Measurements from ENCODE around the gene NCOA5. TPM values are rescaled to one million over a fixed set of nuclear protein-coding genes. Genes with fewer than 3 reads are reported as not detected.

Gene NCOA5
- total RNA-seq, 1 experiment from 2014 or later = 26.9 TPM

- CTCF ChIA-PET = interaction anchor here (0.6 kb wide), 1 partner anchor 112 kb away, joined by 6 read pairs; no protein-coding TSS in a partner anchor
- intact Hi-C loops (cut with micrococcal nuclease) = loop anchor here (10.0 kb wide), 2 partner anchors 154 to 414 kb away; no protein-coding TSS in a partner anchor
These were observed 69.2 kb downstream of the NCOA5 start for GRCh38 chr20:46020555-46020954.

GRCh38 chr20:46018611-46019010 lies 71.2 kb downstream of the NCOA5 start:
- BruUV-seq (replicated peaks) = no TSS peak
- H3K9me2 ChIP-seq (replicated peaks; ENCODE audit: low read length) = no peaks in the 10 kb centered on the region
- H3F3A ChIP-seq (ENCODE audit: low read length, unreplicated experiment) = no peaks in the 10 kb centered on the region
- POLR2A ChIA-PET (ENCODE audit: unreplicated experiment) = no interaction called here
- H3K9me3 ChIP-seq (ENCODE audit: low read length) = no peaks in the 10 kb centered on the region
- intact Hi-C loops (cut with micrococcal nuclease) = no loop called here
- peaks cover 9% of the 10 kb centered on the region; the same call in 1 of the 2 replicates for H3K4me1 ChIP-seq (ENCODE audit: insufficient read depth, low read length)
- H3K4me2 ChIP-seq (ENCODE audit: low read length) = no peak overlapping the region
- H3K36me3 ChIP-seq (ENCODE audit: low read depth, low read length) = no peaks in the 10 kb centered on the region
- CTCF ChIA-PET = no interaction called here
- ATAC-seq (no peak), DNase-seq (no peak)
- H3K79me2 ChIP-seq (ENCODE audit: low read length) = no peaks in the 10 kb centered on the region
- H3K9ac ChIP-seq (ENCODE audit: low read length) = no peak overlapping the region
- no peaks in the 10 kb centered on the region for H3K27me3 ChIP-seq (ENCODE audit: low read length)
- no peak for TF ChIP-seq EZH2 (IDR thresholded peaks at IDR 0.05; ENCODE audit: low read length, unreplicated experiment)
- TF ChIP-seq EZH2phosphoT487 (IDR thresholded peaks at IDR 0.05; ENCODE audit: borderline replicate concordance, low read length) = no peak
- TF ChIP-seq CTCF (conservative IDR thresholded peaks at IDR 0.05; ENCODE audit: low read depth, low read length) = no peak
- no peaks in the 10 kb centered on the region for H4K20me1 ChIP-seq (ENCODE audit: low read length)
- H3K4me3 ChIP-seq (ENCODE audit: low read length) = no peak overlapping the region
- H3K27ac ChIP-seq (ENCODE audit: low read length) = no peak overlapping the region
- no peak overlapping the region for H2AFZ ChIP-seq (ENCODE audit: low read length)

More at GRCh38 chr20:46020555-46020954, 69.2 kb downstream of the NCOA5 start:
- Histone ChIP-seq H3K27me3 (ENCODE audit: low read length) (no peaks in the 10 kb centered on the region), H3K4me3 (ENCODE audit: low read length) (no peak overlapping the region), H3K27ac (ENCODE audit: low read length) (no peak overlapping the region), H3K36me3 (ENCODE audit: low read depth, low read length) (no peaks in the 10 kb centered on the region), H4K20me1 (ENCODE audit: low read length) (no peaks in the 10 kb centered on the region), H3K4me1 (ENCODE audit: insufficient read depth, low read length) (peaks cover 8% of the 10 kb centered on the region; the same call in 1 of the 2 replicates), H3K9me3 (ENCODE audit: low read length) (no peaks in the 10 kb centered on the region), H3F3A (ENCODE audit: low read length, unreplicated experiment) (no peaks in the 10 kb centered on the region), H3K4me2 (ENCODE audit: low read length) (no peak overlapping the region), H3K9me2 (replicated peaks; ENCODE audit: low read length) (no peaks in the 10 kb centered on the region), H3K9ac (ENCODE audit: low read length) (no peak overlapping the region), H3K79me2 (ENCODE audit: low read length) (no peaks in the 10 kb centered on the region), H2AFZ (ENCODE audit: low read length) (no peak overlapping the region)
- no peak for ATAC-seq
- no peak for DNase-seq
- POLR2A ChIA-PET (ENCODE audit: unreplicated experiment) = no interaction called here
- TSS peak; percentile 31 for BruUV-seq (replicated peaks)
- no peak for TF ChIP-seq CTCF (conservative IDR thresholded peaks at IDR 0.05; ENCODE audit: low read depth, low read length)

- Histone ChIP-seq H3K36me3 (ENCODE audit: low read depth, low read length) (no peaks in the 10 kb centered on the region), H3K27ac (ENCODE audit: low read length) (no peak overlapping the region), H3K4me3 (ENCODE audit: low read length) (no peak overlapping the region), H3F3A (ENCODE audit: low read length, unreplicated experiment) (no peaks in the 10 kb centered on the region), H2AFZ (ENCODE audit: low read length) (no peak overlapping the region), H3K79me2 (ENCODE audit: low read length) (no peaks in the 10 kb centered on the region), H3K4me1 (ENCODE audit: insufficient read depth, low read length) (peaks cover 10% of the 10 kb centered on the region; the same call in 1 of the 2 replicates), H3K9me2 (replicated peaks; ENCODE audit: low read length) (no peaks in the 10 kb centered on the region), H4K20me1 (ENCODE audit: low read length) (no peaks in the 10 kb centered on the region), H3K27me3 (ENCODE audit: low read length) (no peaks in the 10 kb centered on the region), H3K9ac (ENCODE audit: low read length) (no peak overlapping the region), H3K9me3 (ENCODE audit: low read length) (no peaks in the 10 kb centered on the region), H3K4me2 (ENCODE audit: low read length) (no peak overlapping the region)
- no peak for DNase-seq
- no peak for TF ChIP-seq EZH2phosphoT487 (IDR thresholded peaks at IDR 0.05; ENCODE audit: borderline replicate concordance, low read length)
- ATAC-seq = no peak
- ChIA-PET POLR2A (ENCODE audit: unreplicated experiment) (no interaction called here), CTCF (no interaction called here)
- intact Hi-C loops (cut with micrococcal nuclease) = no loop called here
- no TSS peak for BruUV-seq (replicated peaks)
These were observed 71.7 kb downstream of the NCOA5 start for GRCh38 chr20:46018112-46018511.
